HT-29 (cell line): ENCODE results near the gene TDRD10. TPM values are rescaled to one million over a fixed set of nuclear protein-coding genes. Genes with fewer than 3 reads are reported as not detected.

Experiments used
- DNase-seq: peaks from one replicate; pipeline ENCODE4 v3.0.0-alpha.2; 2015; ENCODE audit warnings: low spot score
- total RNA-seq: library from RNA; depleted of rRNA; stranded (reverse); fragments of >200 nt; shearing (Covaris generic); gene quantifications from 2 replicates; pipeline ENCODE4 v1.2.3, GENCODE V29; 2014

Gene TDRD10
- total RNA-seq, 1 experiment from 2014 or later = not detected

DNA sequence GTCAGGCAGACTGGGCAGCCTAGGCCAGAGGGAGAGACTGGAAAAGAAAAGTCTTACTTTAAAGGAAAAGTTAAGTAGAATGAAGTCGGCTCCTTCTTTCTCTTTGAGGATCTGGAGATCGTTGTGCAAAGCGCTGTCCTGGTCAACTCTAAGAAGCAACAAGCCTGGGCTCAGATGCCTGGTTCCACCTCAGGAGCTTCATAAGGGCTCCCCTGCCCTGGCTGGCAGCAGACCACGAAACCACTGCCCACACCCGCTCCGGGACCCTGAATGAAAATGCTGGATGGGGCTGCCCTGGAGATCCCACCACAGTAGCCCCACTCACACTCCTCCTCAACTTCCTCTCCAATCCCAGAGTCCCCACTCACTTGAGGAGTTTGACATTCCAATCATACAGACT lies 50.0 kb downstream of the TDRD10 start:
- no peak for DNase-seq

DNA sequence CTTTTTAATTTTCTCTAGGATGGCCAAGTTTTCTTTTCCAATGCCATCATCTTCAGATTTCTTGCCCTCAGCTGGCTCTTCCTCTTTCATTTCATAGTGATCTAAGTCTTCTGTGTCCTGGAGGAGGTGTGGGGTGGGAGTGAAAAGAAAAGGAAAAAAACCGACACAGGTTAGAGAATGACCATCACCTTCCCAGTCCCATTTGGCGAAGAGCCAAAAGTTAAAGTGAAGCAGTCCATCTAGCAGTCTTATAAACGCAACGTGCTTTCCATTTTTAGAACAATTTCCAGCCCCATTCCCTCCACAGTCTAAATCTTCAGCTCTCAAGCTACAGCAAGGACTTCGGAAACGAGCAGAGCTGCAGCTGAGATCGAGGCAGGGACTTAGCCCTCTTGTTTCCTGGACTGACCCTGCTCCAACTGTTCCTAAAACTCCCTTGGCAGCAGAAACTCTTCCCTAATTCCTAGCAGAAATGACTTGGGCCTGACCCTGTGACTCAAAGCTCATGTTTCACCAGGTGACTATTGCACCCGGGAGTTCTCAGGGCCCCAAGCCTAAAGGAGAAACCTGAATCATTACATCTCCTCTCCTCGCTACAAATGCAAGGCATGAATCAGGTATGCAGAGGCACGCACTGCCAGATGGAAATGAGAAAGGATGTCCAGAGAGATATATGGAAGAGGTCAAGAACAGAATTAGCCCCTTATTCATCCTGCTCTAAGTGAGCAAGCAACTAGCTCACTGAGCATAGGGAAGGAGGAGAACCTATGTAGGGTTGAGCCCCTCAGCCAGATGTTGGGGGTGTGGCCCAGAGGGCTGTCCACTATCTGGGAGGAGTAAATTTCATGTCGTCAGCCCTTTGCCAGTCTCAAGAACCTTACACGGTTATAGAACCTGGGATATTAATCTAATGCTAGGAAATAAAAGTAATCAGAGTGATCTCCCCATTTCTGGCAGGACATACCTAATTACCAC lies 51.3 kb downstream of the TDRD10 start:
- no peak for DNase-seq

DNA sequence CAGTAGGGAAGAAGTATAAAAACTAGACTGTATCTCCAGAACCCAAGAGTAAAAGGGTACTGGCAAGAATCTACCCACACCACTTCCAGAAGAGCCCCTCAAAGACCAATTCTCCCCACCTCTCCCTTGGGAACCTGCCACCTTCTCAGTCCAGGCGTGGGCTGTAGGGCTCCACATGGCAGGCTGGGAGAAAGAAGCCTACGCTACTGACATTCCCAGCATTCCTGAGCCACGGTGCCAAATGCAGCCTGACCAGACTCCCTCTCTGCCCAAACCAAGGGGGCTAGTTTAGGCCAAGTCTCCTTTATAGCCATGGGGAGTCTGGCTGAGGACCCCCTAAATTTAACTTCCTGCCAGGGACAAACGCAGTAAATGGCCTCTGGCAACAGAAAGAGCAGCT lies 54.4 kb downstream of the TDRD10 start:
- no peak for DNase-seq

DNA sequence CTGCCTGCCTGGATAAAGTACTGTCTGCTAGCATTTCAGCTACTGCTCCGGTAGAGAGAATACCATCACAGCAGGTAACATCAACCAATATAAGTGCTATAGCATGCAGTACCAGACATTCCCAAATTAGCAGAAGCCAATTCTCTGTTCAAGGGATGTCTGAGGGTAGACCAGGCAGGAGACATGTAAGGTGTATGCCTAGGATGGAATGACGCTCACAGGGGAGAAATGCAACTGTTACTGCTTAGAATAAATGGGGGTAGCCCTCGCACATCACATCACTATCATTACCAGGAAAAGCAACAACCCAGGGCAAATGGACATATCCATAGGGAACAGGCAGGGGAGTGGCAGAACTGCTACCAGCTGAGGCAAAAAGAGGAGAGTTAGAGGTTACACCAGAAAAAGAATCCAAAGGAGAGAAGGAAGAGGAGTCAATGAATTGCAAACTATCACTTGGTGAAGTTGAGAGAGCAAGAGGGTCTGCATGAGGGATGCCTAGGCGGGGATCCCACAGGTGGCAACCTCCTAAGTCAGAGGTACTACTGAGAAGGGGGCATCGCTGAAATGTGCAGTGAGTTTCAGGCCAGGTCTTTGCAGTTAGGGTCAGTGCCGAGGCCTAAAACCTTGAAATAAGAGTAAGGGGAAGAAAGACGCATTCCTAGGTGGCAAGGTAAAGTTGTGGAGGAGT lies 55.4 kb downstream of the TDRD10 start:
- no peak for DNase-seq

DNA sequence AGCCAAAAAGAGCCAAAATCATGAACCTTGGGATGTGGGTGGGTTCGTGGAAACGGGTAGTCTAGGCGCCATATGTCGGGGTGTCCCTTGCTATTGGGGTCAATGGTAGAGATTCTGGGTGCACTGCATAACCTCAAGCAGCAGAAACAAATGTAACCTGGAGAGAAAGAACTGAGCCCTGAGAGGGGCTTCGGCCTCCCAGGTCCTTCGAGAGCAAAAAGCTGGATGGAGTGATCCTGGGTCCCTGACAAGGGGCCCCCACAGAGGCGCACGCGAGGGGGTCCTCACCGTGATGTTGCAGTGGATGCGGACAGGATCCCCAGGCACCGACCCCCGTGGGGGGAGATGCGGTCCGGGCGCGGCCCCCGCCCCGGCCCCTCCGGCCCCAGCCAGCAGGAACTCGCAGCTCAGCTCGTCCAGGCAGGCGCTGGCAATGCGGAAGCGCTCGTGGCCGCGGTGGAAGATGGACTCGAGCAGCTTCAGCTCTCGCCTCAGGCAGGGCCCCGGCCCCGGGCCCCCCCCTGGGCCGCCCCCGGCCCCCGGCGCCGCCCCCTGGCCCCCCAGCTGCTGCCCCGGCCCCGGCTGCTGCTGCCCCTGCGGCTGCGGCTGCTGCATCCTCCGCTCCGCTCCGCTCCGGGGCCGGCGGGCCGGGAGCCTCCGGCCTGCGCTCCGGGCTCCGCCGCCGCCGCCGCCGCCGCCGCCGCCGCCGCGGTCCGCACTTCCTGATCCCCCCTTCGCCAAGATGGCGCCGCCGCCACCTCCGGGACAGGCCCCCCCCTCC lies 56.1 kb downstream of the TDRD10 start, which contains the start of gene UBE2Q1:
Gene UBE2Q1, minus strand, starts transcription at position 724 of the 781 bp plus-strand sequence. Its CDS starts 109 bp downstream, at position 615.
- DNase-seq = peak; percentile 19

DNA sequence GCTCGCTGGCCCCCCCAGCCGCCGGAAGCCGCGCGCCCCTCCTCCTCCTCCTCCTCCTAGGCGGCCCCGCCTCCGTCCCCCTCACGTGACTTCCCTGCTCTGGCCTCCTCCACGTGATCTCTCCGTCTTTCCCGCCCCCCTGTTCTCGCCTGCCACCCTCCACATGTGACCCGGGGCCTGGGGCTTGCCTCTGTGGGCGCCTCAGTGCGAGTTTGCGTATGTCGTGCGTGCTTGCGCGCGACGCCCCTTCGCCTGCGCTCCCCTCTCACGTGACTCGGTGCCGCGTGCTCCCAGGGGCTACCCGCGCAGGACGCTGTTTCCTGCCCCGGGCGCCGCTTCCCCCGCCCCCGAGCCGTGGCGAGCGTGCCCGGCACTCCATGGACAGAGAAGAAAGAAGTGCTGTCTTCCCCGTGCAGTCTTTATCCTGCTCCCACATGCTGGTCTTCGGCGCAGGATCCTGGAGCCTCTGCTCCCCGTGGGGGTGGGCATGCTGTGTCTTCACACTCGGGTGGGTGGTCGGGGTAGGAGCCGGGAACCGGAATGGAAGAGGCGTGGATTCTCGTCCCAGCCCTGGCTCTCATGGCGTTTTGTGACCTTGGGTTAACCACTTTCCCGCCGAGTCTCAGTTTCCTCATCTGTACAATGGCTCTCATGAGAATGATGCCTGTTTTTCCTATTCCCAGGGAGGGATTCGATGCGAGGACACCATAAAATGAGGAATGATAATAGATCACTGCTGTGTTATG lies 56.9 kb downstream of the TDRD10 start:
- peak; percentile 95 for DNase-seq

DNA sequence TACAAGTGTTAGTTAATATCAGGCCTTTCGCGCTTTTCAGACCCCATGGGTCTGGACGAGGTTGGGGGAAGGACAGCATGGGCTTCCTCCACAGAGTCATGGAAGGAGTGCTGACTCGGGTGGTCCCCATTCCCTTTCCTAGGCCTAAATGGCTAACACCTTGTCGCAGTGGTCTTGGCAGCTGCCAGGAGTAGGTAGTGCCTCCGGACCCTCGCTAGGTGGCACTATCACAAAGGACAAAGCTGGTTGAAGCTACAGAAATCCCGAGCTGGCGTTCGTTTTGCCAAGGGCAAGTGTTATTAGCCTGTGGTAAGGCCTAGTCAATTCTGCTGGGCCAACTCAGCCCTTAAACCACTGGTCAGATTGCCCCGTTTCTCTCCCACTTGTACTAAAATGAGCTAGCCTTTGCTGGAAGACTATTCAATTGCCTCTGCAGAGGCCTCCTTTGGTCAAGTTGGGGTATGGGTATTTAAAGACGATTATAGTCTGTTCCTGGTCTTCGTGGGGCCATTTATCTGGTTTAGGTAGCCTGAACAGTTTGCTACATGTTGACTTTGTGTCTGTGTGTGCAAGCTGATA lies 57.5 kb downstream of the TDRD10 start:
- DNase-seq = peak; percentile 96

DNA sequence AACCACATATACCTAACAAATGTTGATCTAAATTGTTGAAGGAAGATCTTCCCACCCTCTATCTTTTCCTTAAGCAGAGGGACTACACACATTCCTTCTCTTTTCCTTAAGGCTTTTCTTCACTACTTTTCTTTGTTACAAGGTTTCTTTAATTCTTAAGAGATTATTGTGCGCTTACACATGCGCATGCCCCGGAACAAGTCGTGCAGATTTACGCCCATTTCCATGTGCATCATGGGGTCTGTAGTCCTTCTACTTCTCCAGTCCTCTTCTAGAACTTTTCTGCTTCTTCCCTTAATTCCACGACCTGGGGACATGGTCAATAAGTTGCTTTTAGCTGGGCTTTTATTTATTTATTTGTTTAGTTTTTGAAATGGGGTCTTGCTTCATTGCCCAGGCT lies 63.9 kb downstream of the TDRD10 start:
- no peak for DNase-seq

DNA sequence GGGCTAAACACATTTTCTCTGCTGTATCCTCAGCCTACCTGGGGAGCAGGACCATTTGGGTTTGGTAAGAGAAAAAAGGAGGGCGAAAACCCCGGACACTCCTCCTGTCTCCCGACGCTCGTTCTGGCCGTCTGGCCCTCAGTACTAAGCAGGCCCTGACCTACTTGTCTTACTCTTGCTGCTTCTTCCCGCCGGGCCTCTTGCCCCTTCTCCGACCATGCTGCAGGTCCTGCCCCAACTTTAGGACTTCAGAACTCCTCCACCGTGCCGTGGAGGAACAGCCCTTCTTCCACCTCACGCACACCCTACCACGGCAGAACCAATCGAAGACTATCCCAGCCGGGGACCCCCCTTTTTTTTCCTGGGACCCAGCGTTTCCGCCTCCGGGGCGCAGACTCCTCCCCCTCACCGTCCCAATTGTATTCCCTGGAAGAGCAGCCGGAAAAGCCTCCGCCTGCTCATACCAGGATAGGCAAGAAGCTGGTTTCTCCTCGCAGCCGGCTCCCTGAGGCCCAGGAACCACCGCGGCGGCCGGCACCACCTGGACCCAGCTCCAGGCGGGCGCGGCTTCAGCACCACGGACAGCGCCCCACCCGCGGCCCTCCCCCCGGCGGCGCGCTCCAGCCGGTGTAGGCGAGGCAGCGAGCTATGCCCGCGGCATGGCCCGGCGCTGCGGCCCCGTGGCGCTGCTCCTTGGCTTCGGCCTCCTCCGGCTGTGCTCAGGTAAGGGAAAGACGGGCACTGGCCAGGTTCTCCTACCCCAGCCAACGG lies 65.6 kb downstream of the TDRD10 start, which contains the start of gene CHRNB2:
Gene CHRNB2, plus strand, starts transcription at position 393 of the 771 bp plus-strand sequence. Its CDS starts 267 bp downstream, at position 660.
- DNase-seq = peak; percentile 33

DNA sequence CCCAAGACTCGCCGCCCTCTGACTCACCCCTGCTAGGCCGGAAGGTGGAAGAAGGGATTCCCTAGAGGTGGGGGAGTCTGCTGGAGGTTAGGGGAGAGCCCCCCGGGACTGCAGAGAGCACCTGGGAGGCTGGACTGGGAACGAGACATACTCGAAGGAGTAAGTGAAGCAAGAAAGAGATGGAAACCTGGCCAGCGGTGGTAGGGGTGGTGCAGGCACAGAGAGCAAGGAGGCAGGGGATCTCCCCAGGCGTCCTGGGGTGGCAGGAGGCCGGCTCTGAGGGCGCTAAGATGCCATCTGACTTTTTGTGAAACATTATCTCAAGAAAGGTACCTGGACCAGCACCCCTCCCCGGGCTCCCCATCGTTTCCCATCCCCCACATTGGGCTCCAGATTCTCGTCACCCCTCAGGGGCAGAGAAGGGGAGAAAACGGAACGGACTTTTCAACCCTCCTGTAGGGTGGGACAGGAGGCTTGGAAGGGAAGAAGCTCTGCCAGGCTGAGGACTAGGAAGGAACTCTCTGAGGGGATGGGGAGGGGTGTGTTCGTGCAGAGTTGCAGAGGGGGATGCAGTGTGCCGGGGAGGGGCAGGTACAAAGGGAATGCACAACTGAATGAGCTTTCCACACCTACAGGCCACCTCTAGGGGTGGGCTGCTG lies 66.3 kb downstream of the TDRD10 start:
- DNase-seq = no peak

DNA sequence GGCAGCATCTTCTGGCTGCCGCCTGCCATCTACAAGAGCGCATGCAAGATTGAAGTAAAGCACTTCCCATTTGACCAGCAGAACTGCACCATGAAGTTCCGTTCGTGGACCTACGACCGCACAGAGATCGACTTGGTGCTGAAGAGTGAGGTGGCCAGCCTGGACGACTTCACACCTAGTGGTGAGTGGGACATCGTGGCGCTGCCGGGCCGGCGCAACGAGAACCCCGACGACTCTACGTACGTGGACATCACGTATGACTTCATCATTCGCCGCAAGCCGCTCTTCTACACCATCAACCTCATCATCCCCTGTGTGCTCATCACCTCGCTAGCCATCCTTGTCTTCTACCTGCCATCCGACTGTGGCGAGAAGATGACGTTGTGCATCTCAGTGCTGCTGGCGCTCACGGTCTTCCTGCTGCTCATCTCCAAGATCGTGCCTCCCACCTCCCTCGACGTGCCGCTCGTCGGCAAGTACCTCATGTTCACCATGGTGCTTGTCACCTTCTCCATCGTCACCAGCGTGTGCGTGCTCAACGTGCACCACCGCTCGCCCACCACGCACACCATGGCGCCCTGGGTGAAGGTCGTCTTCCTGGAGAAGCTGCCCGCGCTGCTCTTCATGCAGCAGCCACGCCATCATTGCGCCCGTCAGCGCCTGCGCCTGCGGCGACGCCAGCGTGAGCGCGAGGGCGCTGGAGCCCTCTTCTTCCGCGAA lies 69.4 kb downstream of the TDRD10 start:
- DNase-seq = no peak

DNA sequence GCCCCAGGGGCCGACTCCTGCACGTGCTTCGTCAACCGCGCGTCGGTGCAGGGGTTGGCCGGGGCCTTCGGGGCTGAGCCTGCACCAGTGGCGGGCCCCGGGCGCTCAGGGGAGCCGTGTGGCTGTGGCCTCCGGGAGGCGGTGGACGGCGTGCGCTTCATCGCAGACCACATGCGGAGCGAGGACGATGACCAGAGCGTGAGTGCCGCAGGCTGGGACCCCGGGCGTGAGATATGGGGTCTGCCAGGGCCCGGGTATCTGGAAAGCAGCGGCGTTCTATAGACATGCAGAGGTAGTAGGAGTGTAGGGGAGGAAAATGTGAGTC lies 69.9 kb downstream of the TDRD10 start:
- no peak for DNase-seq

DNA sequence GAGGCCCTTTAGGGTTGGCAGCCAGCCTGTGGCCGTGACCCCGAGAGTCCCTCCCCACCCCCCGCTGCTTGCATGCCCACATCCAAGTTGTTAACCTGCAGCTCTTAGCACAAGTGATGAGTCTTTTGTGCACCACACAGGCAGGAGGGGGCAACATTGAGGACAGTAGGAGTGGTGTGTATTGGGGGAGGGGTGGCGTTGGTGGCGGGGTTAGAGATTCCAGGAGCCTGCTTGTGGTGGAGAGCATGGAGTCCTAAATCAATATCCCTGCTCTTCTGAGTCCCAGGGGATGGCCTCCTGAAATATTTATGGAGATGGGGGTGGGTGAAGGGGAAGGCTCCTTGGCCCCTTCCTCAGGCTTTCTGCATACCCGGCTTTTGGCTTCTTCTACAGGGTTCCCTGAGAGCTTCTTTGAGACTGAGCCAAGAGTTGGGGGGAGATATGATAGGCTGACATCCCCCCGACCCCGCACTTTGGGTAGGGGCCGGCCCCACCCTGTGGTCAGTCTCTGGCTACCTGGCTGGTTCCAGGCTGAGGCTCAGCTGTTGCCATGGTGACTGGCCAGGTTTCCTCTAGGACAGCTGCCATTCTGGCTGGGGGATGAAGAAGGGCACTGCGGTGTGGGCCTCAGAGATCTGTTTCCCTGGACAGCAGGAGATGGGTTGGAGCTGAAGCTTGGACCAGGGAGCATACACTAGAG lies 70.6 kb downstream of the TDRD10 start:
- no peak for DNase-seq

DNA sequence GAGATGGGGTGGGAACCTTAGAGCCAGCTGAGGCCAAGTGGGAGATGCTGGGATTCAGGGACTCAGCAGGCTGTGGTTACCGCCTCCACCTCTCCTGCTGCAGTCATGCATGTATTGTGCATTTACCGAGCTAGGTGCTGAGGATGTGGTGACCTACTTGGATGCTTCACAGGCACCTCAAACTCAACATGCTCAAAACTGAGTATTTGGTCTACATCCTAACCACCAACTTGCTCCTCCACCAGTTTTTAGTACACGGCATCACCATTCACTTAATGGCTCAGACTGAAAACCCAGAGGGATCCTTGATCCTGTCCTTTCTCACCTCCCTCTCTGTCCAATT lies 71.1 kb downstream of the TDRD10 start:
- no peak for DNase-seq

DNA sequence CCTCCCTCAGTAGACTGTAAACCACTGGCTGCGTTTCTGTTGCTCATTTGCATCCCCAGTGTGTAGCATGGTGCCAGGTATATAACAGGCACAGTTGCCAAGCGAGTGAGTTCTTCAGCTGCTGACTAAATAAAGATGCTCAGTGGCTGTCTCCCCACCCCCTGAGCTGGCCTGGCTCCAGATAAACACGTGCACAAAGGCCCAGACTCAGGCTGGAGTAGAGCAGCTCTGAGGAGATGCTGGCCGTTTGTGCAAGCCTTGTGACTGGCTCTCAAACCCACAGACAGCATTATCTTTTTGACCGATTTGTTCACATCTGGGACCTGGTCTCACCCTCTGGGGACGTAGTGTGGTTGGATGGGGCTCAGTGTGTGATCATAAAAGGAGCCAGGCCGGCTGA lies 72.7 kb downstream of the TDRD10 start:
- DNase-seq = no peak

DNA sequence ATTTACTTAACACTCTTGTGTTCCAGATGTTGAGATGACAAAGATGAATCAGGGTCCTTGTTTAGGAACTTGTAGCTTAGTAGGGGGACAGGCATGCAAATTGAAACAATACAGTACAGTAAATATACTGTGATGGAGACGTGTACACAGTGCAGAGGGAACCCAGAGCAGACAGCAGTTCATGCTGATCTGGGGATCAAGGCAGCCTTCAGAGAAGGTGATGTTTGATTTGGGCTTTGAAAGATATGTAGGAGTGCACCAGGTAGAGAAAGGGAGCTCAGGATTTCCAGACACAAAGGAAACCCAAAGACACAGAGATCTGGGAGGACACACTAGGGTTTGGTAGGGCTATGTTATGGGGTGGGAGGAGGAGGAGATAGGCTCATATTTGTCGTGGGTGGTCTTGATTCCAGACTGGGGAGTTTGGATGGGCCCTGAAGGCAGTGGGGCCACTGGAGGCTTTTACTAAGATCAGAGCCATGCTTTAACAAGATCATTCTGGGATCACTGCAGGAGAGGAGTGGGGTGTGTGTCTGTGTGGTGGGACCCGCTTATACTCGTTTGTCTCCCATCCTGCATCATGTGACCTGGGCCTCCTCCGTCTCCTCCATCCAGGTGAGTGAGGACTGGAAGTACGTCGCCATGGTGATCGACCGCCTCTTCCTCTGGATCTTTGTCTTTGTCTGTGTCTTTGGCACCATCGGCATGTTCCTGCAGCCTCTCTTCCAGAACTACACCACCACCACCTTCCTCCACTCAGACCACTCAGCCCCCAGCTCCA lies 73.3 kb downstream of the TDRD10 start:
- no peak for DNase-seq

DNA sequence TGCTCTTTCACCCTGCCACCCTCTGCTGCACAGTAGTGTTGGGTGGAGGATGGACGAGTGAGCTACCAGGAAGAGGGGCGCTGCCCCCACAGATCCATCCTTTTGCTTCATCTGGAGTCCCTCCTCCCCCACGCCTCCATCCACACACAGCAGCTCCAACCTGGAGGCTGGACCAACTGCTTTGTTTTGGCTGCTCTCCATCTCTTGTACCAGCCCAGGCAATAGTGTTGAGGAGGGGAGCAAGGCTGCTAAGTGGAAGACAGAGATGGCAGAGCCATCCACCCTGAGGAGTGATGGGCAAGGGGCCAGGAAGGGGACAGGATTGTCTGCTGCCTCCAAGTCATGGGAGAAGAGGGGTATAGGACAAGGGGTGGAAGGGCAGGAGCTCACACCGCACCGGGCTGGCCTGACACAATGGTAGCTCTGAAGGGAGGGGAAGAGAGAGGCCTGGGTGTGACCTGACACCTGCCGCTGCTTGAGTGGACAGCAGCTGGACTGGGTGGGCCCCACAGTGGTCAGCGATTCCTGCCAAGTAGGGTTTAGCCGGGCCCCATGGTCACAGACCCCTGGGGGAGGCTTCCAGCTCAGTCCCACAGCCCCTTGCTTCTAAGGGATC lies 74.0 kb downstream of the TDRD10 start:
- DNase-seq = no peak
